SIG-M5 treated with dmso at 0.1 percent for 504 hours (cell line): Measurements from ENCODE around the gene SOX10.
A peak's percentile ranks its signal among the peaks of the same experiment; 100 is the strongest.

Experiments
- DNase-seq: peaks from one replicate; lab custom pipeline; 2025; ENCODE audit not compliant: unreplicated experiment; lab: John Stamatoyannopoulos, UW

Gene SOX10

GRCh38 chr22:37983860-37984791, at the start of gene SOX10:
SOX10 (minus strand) TSS chr22:37984555; CDS start chr22:37983784, 771 bp downstream.
- no peak for DNase-seq

- DNase-seq = no peak
Observed at GRCh38 chr22:38033522-38034277, 49.3 kb upstream of the SOX10 start.

- DNase-seq = peak; percentile 70
Observed at GRCh38 chr22:38032681-38033521, 48.5 kb upstream of the SOX10 start.

DNA sequence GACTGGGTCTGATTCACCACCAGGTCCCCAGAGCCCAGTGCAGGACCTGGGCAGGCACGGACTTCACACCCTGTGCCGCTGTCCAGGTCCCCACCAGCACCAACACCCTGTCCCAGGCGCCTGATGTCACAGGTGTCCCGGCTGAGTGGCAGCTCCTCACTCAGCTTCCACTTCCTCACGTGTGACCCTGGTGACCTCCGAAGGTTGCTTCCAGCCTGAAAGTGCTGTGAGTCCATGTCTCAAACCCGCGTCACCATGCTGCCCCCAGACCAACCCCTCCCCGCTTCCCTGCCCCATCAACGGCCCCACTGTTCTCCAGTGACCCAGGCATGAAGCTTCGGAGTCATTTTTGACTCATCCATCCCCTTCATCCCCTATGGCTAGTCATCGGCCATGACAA, 47.1 kb upstream of the SOX10 start:
- DNase-seq = no peak

- no peak for DNase-seq
Observed at GRCh38 chr22:38030311-38031133, 46.2 kb upstream of the SOX10 start.

DNA sequence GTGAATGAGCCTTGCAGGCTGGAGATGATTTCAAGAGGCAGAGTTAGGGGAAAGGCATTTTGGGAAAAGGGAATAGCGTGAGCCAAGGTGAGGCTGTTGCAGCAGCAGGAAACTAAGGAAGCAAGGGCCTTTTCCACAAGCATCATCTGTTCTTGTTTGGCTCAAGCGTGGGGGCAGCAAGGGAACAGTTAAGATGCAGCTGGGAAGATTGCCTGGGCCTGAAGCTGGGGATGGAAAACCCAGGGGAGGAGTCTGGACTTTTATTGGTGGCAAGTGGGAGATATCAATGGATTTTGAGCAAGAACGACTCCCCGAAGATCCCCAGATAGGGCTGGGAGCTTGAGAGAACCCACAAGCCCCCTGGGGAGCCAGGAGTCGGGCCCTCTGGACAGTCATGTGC, 45.5 kb upstream of the SOX10 start:
- no peak for DNase-seq

- DNase-seq = no peak
Observed at GRCh38 chr22:38029370-38029769, 45.0 kb upstream of the SOX10 start.

- no peak for DNase-seq
Observed at GRCh38 chr22:38028344-38029130, 44.2 kb upstream of the SOX10 start.

- DNase-seq = no peak
Observed at GRCh38 chr22:38027487-38027886, 43.1 kb upstream of the SOX10 start.

DNA sequence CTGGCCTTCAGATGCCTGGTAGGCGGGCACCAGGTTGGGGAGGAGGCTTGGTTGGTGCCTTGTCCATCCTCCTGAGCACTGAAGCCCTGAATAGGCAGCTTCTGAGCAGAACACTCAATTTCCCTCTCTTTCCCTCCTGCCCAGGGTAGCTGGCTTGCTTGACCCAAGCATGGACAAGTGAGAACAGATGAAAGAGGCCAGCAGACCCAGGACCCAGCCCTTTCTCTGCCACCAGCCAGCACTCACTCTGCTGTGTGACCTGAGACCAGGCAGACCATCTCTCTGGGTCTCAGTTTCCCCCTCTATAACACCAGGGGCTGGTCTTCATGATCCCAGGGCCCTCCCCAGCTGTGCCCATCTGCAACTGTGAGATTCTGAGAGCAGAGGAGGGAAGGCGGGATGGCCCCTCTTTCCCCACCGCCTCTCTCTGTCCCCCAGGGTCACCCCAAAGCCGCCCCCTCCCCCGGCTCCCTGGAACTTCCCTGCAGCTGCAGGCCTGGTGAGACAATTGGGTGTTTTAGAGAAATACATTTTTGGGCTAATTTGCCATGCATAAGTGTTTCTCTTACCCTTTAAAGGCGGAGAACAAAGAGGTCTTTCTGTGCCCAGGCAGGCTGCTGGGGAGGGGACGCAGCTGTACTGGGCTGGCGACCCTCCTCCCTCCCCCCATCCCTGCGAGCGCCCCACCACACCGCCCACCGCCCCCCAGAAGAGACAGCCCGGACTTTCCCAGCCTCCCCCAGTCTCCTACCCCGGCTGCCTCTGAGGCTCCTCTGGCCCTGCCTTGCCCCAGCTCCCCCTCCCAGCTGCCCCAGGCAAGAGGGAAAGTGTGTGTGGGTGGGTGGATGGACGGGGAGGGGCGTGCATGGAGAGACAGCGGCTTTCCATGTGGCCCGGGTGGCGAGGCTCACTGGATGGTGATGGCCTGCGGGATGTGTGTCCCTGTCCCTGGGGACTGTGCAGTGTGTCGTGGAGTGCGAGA, 42.1 kb upstream of the SOX10 start:
- DNase-seq = no peak

- no peak for DNase-seq
Observed at GRCh38 chr22:38025514-38025913, 41.2 kb upstream of the SOX10 start.

- no peak for DNase-seq
Observed at GRCh38 chr22:38023045-38023444, 38.7 kb upstream of the SOX10 start.

DNA sequence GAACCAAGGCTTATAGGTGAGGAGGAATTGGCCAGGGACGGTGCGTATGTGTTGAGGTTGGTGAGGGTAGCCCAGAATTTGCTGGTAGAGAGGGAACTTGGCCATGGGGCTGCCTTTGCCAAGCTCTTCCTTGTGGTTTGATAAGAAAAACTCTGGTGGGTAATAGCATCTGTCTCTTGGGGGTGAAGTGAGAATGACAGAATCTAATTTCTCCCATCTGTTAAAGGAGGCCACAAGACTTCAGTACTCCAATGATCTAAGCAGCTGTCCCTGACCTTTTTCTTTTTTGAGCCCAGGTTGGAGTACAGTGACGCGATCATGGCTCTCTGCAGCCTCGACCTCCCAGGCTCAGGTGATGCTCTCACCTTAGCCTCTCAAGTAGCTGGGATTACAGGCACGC, 36.9 kb upstream of the SOX10 start:
- DNase-seq = no peak

- DNase-seq = no peak
Observed at GRCh38 chr22:38018938-38019827, 34.8 kb upstream of the SOX10 start.

DNA sequence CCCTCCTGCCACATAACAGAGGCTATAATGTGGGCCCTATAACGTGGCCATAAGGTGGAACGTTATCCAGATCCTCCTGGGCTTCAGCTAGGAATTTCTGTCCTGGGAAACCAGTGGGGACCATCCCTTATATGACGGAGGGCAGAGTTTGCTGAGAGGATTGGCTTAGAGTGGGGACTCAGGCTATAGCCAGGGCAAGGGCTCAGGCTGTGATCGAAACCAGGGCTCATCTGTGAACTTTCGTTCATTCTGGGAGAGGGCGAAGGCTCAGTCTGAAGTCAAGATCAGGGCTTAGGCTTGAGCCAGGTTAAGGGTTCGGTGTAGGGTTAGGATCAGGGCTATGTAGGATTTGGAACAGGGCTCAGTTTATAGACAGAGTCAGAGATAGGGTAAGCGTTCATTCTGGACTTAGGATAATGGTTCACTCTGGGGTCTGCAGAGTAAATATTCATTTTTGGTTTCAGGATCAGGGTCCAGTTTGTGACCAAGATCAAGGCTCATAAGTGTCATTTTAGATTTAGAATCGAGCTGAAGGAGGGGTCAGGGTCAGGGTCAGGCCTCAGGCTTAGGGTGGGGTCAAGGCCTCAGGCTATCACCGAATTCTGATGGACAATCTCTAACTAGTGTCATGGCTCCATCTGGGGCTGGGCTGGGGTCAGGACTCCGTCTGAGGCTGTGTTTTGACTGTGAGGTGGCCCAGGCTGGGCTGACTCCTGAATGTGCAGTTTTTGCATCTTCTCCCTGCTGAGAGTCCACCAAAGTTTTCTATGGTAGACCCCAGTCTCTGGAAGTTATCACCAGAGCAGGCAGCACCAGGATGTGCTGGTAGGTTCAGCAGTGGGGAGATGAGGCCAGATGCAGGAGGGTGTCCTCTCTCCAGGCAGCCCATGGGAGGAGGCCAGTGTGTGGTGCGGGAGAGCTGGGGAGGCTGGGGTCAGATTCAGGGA, 33.9 kb upstream of the SOX10 start:
- DNase-seq = no peak

GRCh38 chr22:38017272-38017920, 33.0 kb upstream of the SOX10 start:
- no peak for DNase-seq
